Mesothelial cell of epicardium (in vitro differentiated cells): ENCODE measurements around the gene MVB12A. TPM values are rescaled to one million over a fixed set of nuclear protein-coding genes. Genes with fewer than 3 reads are reported as not detected.

ENCODE experiments used
- DNase-seq, 2 experiments: peaks; one replicate each; pipeline ENCODE4 v3.0.0; 2021; ENCODE audit warnings: low spot score in 2 of 2; ENCODE audit not compliant: unreplicated experiment in 2 of 2
- H3K27ac Mint-ChIP-seq: 2 replicates; pipeline ENCODE4 v1.8.0; 2021; ENCODE audit warnings: mixed read lengths
- H3K27me3 Mint-ChIP-seq: 2 replicates; pipeline ENCODE4 v1.8.0; 2021; ENCODE audit warnings: low read depth, mixed read lengths
- H3K36me3 Mint-ChIP-seq: 2 replicates; pipeline ENCODE4 v1.8.0; 2021; ENCODE audit warnings: mixed read lengths
- H3K4me1 Mint-ChIP-seq: 2 replicates; pipeline ENCODE4 v1.8.0; 2021; ENCODE audit warnings: mixed read lengths
- H3K4me3 Mint-ChIP-seq: 2 replicates; pipeline ENCODE4 v1.8.0; 2021; ENCODE audit warnings: mild to moderate bottlenecking, moderate library complexity, mixed read lengths
- H3K9me3 Mint-ChIP-seq: 2 replicates; pipeline ENCODE4 v1.8.0; 2021; ENCODE audit warnings: mixed read lengths
- total RNA-seq: library from RNA; stranded (reverse); gene quantifications from 3 replicates; pipeline ENCODE4 v1.2.1, GENCODE V29; 2021
- TF ChIP-seq, protein P1 (sequence below): fragments of 200-600 bp; sonication (generic); IDR thresholded peaks from one replicate; pipeline ENCODE4 v1.5.0; 2021; ENCODE audit warnings: antibody characterized with exemption; ENCODE audit not compliant: unreplicated experiment

The MVB12A gene
- total RNA-seq, 1 donor from 2014 or later, result 53.5 TPM

DNA sequence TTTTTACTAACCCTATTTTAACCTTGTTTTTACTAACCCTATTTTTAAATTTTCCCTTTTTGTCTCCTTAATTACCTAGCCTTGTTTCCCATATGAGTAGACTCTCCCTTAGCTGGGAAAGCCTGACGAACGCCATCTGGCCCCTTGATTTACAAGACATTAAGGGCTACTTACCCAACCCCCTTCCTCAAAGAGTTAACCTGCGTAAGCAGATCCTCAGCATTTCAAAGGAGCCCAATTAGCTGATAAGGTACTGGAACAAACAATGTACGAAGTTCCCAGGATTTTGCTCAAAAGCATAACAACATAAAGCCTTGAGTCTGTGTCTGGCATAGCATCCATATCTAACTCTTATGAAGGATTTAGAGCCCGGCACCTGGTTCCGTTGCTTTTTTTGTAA, 4.7 kb upstream of the MVB12A start:
- Mint-ChIP-seq H3K4me3 (peak overlapping the region; percentile 48), H3K27me3 (no peaks in the 10 kb centered on the region), H3K27ac (peak overlapping the region; percentile 95), H3K9me3 (no peaks in the 10 kb centered on the region), H3K36me3 (no peaks in the 10 kb centered on the region), H3K4me1 (peaks cover 40% of the 10 kb centered on the region)
- TF ChIP-seq, protein P1, sequence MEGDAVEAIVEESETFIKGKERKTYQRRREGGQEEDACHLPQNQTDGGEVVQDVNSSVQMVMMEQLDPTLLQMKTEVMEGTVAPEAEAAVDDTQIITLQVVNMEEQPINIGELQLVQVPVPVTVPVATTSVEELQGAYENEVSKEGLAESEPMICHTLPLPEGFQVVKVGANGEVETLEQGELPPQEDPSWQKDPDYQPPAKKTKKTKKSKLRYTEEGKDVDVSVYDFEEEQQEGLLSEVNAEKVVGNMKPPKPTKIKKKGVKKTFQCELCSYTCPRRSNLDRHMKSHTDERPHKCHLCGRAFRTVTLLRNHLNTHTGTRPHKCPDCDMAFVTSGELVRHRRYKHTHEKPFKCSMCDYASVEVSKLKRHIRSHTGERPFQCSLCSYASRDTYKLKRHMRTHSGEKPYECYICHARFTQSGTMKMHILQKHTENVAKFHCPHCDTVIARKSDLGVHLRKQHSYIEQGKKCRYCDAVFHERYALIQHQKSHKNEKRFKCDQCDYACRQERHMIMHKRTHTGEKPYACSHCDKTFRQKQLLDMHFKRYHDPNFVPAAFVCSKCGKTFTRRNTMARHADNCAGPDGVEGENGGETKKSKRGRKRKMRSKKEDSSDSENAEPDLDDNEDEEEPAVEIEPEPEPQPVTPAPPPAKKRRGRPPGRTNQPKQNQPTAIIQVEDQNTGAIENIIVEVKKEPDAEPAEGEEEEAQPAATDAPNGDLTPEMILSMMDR, result no peak
- DNase-seq, result no peak

DNA sequence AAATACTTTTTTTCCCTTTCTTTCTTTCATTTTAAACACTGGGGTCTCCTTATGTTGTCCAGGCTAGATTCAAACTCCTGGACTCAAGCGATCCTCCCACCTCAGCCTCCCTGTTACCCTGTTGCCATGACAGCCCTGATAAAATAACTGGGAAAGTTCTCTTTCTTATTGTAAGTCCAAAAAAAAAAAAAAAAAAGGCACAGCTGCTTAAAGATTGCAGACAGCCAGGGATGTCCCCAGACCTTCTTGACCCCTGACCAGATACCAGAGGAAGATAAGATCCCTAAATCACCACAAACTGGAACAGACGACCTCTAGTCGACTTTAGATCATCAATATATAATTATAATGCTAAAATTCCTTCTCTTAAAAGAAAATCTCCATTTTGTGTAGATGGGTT, 1.1 kb upstream of the MVB12A start:
- Mint-ChIP-seq H3K27ac (peak overlapping the region; percentile 97), H3K9me3 (no peaks in the 10 kb centered on the region), H3K4me3 (peak overlapping the region; percentile 84), H3K4me1 (peaks cover 26% of the 10 kb centered on the region), H3K36me3 (peaks cover 3% of the 10 kb centered on the region), H3K27me3 (no peaks in the 10 kb centered on the region)
- no peak for DNase-seq
- TF ChIP-seq, protein P1, result no peak

DNA sequence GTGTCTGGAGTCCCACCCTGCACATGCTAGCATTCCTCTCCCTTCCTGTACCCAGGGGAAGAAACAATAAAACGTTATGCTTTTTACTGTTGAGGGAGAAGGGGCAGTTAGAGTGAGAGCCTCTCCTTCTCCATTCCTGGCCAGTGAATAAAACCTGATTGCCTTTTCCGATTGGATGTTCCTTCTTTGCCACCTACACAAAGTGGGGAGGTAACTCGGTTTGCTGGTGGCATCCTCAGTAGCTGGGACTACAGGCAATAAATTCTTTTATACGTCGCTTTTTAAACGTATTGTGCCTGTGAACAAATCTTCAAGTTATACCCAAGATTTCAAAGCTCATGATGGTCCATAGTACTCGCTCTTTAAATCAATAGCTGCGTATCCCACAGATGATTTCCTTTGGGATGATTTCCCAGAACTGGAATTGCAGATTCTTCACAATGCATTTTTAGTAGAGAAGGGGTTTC, 660 bp upstream of the MVB12A start:
- H3K4me1 Mint-ChIP-seq, result peaks cover 28% of the 10 kb centered on the region
- DNase-seq, result no peak
- no peaks in the 10 kb centered on the region for H3K27me3 Mint-ChIP-seq
- H3K27ac Mint-ChIP-seq, result peak overlapping the region; percentile 97
- peaks cover 3% of the 10 kb centered on the region for H3K36me3 Mint-ChIP-seq
- peak overlapping the region; percentile 84 for H3K4me3 Mint-ChIP-seq
- TF ChIP-seq, protein P1, result no peak
- H3K9me3 Mint-ChIP-seq, result no peaks in the 10 kb centered on the region

DNA sequence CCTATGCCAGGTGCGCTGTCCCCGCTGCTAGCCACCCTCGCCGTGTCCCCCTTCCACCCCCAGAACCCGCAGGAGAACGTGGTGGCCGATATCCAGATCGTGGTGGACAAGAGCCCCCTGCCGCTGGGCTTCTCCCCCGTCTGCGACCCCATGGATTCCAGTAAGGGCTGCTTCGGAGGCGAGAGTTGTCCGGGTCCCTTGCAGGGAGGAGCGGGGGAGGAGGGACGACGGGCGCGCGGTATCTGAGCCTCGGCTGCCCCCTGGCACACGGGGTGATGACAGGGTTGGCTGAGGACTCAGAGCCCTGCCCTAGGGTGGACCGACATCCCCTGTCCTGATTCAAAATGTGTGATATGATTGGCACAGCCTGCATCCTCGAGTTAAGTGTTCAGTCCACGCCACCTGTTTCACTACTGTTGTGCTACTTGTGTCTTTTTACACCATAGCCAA, 653 bp downstream of the MVB12A start:
- Mint-ChIP-seq H3K36me3 (peaks cover 3% of the 10 kb centered on the region), H3K4me3 (peak overlapping the region; percentile 84), H3K27ac (peak overlapping the region; percentile 69), H3K4me1 (peaks cover 20% of the 10 kb centered on the region), H3K27me3 (no peaks in the 10 kb centered on the region), H3K9me3 (no peaks in the 10 kb centered on the region)
- TF ChIP-seq, protein P1, result no peak
- DNase-seq, result peak in 1 of 2 experiments; percentile 55

DNA sequence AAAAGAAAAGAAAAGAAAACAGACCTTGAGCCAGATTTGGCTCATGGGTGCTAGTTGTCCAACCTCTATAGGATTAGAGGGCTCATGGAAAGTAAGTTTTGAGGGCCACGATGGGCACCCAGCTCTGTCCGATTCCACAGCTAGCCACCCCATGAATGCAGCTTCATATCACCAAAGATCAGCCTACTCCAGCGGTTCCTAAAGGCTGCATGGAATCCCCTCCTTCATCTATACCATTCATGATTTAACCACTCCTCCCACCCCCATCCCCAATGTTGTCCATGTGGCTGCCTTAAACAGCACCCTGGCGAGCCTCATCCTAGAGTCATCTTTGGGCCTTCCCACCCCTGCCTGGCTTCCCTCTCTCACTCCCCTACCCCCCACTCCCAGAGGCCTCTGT, 2.1 kb downstream of the MVB12A start:
- H3K4me3 Mint-ChIP-seq, result no peak overlapping the region
- H3K36me3 Mint-ChIP-seq, result peaks cover 3% of the 10 kb centered on the region
- peaks cover 16% of the 10 kb centered on the region for H3K4me1 Mint-ChIP-seq
- H3K9me3 Mint-ChIP-seq, result no peaks in the 10 kb centered on the region
- no peak overlapping the region for H3K27ac Mint-ChIP-seq
- TF ChIP-seq, protein P1, result no peak
- no peak for DNase-seq
- no peaks in the 10 kb centered on the region for H3K27me3 Mint-ChIP-seq
